Measurements from ENCODE around the gene PIK3R2. TPM values are rescaled to one million over a fixed set of nuclear protein-coding genes. Genes with fewer than 3 reads are reported as not detected.
"Not testable (repeated sequence)": the region's sequence is repeated elsewhere in the genome, so short reads cannot be mapped to it uniquely, and the experiment has no call there.

The PIK3R2 gene
- total RNA-seq, 1 donor from 2014 or later: 19.4 TPM

- Mint-ChIP-seq H3K4me3 (ENCODE audit: low read depth) (no peak overlapping the region), H3K4me1 (ENCODE audit: low read depth) (peaks cover 17% of the 10 kb centered on the region), H3K27me3 (ENCODE audit: low read depth) (no peaks in the 10 kb centered on the region), H3K36me3 (ENCODE audit: low read depth) (peaks cover 27% of the 10 kb centered on the region), H3K9me3 (no peaks in the 10 kb centered on the region), H3K27ac (no peak overlapping the region)
- intact Hi-C loops (cut with micrococcal nuclease): no loop called here
- no peak for DNase-seq (ENCODE audit: low spot score)
Measured at GRCh38 chr19:18149596-18149975, 3.4 kb upstream of the PIK3R2 start.

GRCh38 chr19:18150776-18151624 lies 2.0 kb upstream of the PIK3R2 start:
- Mint-ChIP-seq H3K27me3 (ENCODE audit: low read depth) (no peaks in the 10 kb centered on the region), H3K4me1 (ENCODE audit: low read depth) (peaks cover 20% of the 10 kb centered on the region), H3K4me3 (ENCODE audit: low read depth) (peak overlapping the region; percentile 93), H3K27ac (peak overlapping the region; percentile 100), H3K9me3 (no peaks in the 10 kb centered on the region), H3K36me3 (ENCODE audit: low read depth) (peaks cover 15% of the 10 kb centered on the region)
- no peak for DNase-seq (ENCODE audit: low spot score)
- intact Hi-C loops (cut with micrococcal nuclease): loop anchor here (5.0 kb wide), 1 partner anchor 204 kb away; no protein-coding TSS in a partner anchor

- intact Hi-C loops (cut with micrococcal nuclease): loop anchor here (1.0 to 5.0 kb wide), 3 partner anchors 33 to 205 kb away; partner anchors contain the start of gene MPV17L2
Measured at GRCh38 chr19:18152442-18152816, 534 bp upstream of the PIK3R2 start.

GRCh38 chr19:18153556-18154134 lies 682 bp downstream of the PIK3R2 start:
- intact Hi-C loops (cut with micrococcal nuclease): loop anchor here (2.0 to 5.0 kb wide), 2 partner anchors 39 to 206 kb away; partner anchors contain the start of gene MPV17L2
- peak overlapping the region; percentile 85 for H3K27ac Mint-ChIP-seq
- no peak for DNase-seq (ENCODE audit: low spot score)
- peaks cover 22% of the 10 kb centered on the region for H3K4me1 Mint-ChIP-seq (ENCODE audit: low read depth)
- no peaks in the 10 kb centered on the region for H3K27me3 Mint-ChIP-seq (ENCODE audit: low read depth)
- peak overlapping the region; percentile 88 for H3K4me3 Mint-ChIP-seq (ENCODE audit: low read depth)
- peaks cover 5% of the 10 kb centered on the region for H3K36me3 Mint-ChIP-seq (ENCODE audit: low read depth)
- H3K9me3 Mint-ChIP-seq: no peaks in the 10 kb centered on the region

More at GRCh38 chr19:18152442-18152816, 534 bp upstream of the PIK3R2 start:
- Mint-ChIP-seq H3K4me3 (ENCODE audit: low read depth) (peak overlapping the region; percentile 93), H3K4me1 (ENCODE audit: low read depth) (peaks cover 22% of the 10 kb centered on the region), H3K36me3 (ENCODE audit: low read depth) (peaks cover 12% of the 10 kb centered on the region), H3K9me3 (no peaks in the 10 kb centered on the region), H3K27me3 (ENCODE audit: low read depth) (no peaks in the 10 kb centered on the region), H3K27ac (peak overlapping the region; percentile 100)
- DNase-seq (ENCODE audit: low spot score): peak; percentile 97

GRCh38 chr19:18155095-18156087 lies 2.4 kb downstream of the PIK3R2 start:
- Mint-ChIP-seq H3K9me3 (no peaks in the 10 kb centered on the region), H3K27ac (no peak overlapping the region), H3K4me1 (ENCODE audit: low read depth) (peaks cover 23% of the 10 kb centered on the region), H3K4me3 (ENCODE audit: low read depth) (peak overlapping the region; percentile 39), H3K27me3 (ENCODE audit: low read depth) (no peaks in the 10 kb centered on the region), H3K36me3 (ENCODE audit: low read depth) (peaks cover 6% of the 10 kb centered on the region)
- intact Hi-C loops (cut with micrococcal nuclease): no loop called here
- no peak for DNase-seq (ENCODE audit: low spot score)

- no peak for DNase-seq (ENCODE audit: low spot score)
- intact Hi-C loops (cut with micrococcal nuclease): no loop called here
- no peaks in the 10 kb centered on the region for H3K9me3 Mint-ChIP-seq
- no peak overlapping the region for H3K27ac Mint-ChIP-seq
- no peaks in the 10 kb centered on the region for H3K27me3 Mint-ChIP-seq (ENCODE audit: low read depth)
- H3K4me1 Mint-ChIP-seq (ENCODE audit: low read depth): peaks cover 25% of the 10 kb centered on the region
- H3K36me3 Mint-ChIP-seq (ENCODE audit: low read depth): peaks cover 8% of the 10 kb centered on the region
- no peak overlapping the region for H3K4me3 Mint-ChIP-seq (ENCODE audit: low read depth)
Measured at GRCh38 chr19:18156268-18156667, 3.3 kb downstream of the PIK3R2 start.

GRCh38 chr19:18156841-18157464 lies 4.0 kb downstream of the PIK3R2 start:
- DNase-seq (ENCODE audit: low spot score): no peak
- H3K27me3 Mint-ChIP-seq (ENCODE audit: low read depth): no peaks in the 10 kb centered on the region
- H3K27ac Mint-ChIP-seq: no peak overlapping the region
- H3K9me3 Mint-ChIP-seq: no peaks in the 10 kb centered on the region
- intact Hi-C loops (cut with micrococcal nuclease): no loop called here
- H3K4me3 Mint-ChIP-seq (ENCODE audit: low read depth): no peak overlapping the region
- H3K4me1 Mint-ChIP-seq (ENCODE audit: low read depth): peaks cover 23% of the 10 kb centered on the region
- H3K36me3 Mint-ChIP-seq (ENCODE audit: low read depth): peaks cover 8% of the 10 kb centered on the region

GRCh38 chr19:18157465-18158063 lies 4.6 kb downstream of the PIK3R2 start:
- intact Hi-C loops (cut with micrococcal nuclease): no loop called here
- Mint-ChIP-seq H3K9me3 (no peaks in the 10 kb centered on the region), H3K4me1 (ENCODE audit: low read depth) (peaks cover 18% of the 10 kb centered on the region), H3K27ac (no peak overlapping the region), H3K4me3 (ENCODE audit: low read depth) (no peak overlapping the region), H3K27me3 (ENCODE audit: low read depth) (no peaks in the 10 kb centered on the region), H3K36me3 (ENCODE audit: low read depth) (peaks cover 8% of the 10 kb centered on the region)
- DNase-seq (ENCODE audit: low spot score): no peak

GRCh38 chr19:18158467-18158866 lies 5.5 kb downstream of the PIK3R2 start:
- H3K27me3 Mint-ChIP-seq (ENCODE audit: low read depth): no peaks in the 10 kb centered on the region
- DNase-seq (ENCODE audit: low spot score): no peak
- H3K36me3 Mint-ChIP-seq (ENCODE audit: low read depth): peaks cover 8% of the 10 kb centered on the region
- intact Hi-C loops (cut with micrococcal nuclease): no loop called here
- no peak overlapping the region for H3K27ac Mint-ChIP-seq
- no peak overlapping the region for H3K4me3 Mint-ChIP-seq (ENCODE audit: low read depth)
- H3K4me1 Mint-ChIP-seq (ENCODE audit: low read depth): peaks cover 16% of the 10 kb centered on the region
- no peaks in the 10 kb centered on the region for H3K9me3 Mint-ChIP-seq

GRCh38 chr19:18159059-18159616 lies 6.2 kb downstream of the PIK3R2 start:
- H3K4me1 Mint-ChIP-seq (ENCODE audit: low read depth): peaks cover 12% of the 10 kb centered on the region
- H3K27ac Mint-ChIP-seq; H3K9me3 Mint-ChIP-seq; H3K27me3 Mint-ChIP-seq (ENCODE audit: low read depth); DNase-seq (ENCODE audit: low spot score); intact Hi-C loops (cut with micrococcal nuclease); H3K36me3 Mint-ChIP-seq (ENCODE audit: low read depth); H3K4me3 Mint-ChIP-seq (ENCODE audit: low read depth): not testable (repeated sequence)

- intact Hi-C loops (cut with micrococcal nuclease): loop anchor here (10.0 kb wide), 1 partner anchor 155 kb away; the partner anchor contains the start of gene ARRDC2
- no peak for DNase-seq (ENCODE audit: low spot score)
- Mint-ChIP-seq H3K4me1 (ENCODE audit: low read depth) (peaks cover 7% of the 10 kb centered on the region), H3K36me3 (ENCODE audit: low read depth) (peaks cover 10% of the 10 kb centered on the region), H3K9me3 (no peaks in the 10 kb centered on the region), H3K27ac (no peak overlapping the region), H3K27me3 (ENCODE audit: low read depth) (no peaks in the 10 kb centered on the region), H3K4me3 (ENCODE audit: low read depth) (no peak overlapping the region)
Measured at GRCh38 chr19:18159810-18160209, 6.8 kb downstream of the PIK3R2 start.

All from activated T-helper 2 cell treated with anti-CD3 and anti-CD28 coated beads, Interferon-gamma antibody, Interleukin-2, Interleukin-4, amounts not matched to agents 10 μg/mL and 5 μg/mL and 100 μg/mL, durations not matched to agents 14 hours and 24 hours and 36 hours (primary cell).